ENCODE data around the gene FOSB.
"Not testable (repeated sequence)": the region's sequence is repeated elsewhere in the genome, so short reads cannot be mapped to it uniquely, and the experiment has no call there.

FOSB gene

DNA sequence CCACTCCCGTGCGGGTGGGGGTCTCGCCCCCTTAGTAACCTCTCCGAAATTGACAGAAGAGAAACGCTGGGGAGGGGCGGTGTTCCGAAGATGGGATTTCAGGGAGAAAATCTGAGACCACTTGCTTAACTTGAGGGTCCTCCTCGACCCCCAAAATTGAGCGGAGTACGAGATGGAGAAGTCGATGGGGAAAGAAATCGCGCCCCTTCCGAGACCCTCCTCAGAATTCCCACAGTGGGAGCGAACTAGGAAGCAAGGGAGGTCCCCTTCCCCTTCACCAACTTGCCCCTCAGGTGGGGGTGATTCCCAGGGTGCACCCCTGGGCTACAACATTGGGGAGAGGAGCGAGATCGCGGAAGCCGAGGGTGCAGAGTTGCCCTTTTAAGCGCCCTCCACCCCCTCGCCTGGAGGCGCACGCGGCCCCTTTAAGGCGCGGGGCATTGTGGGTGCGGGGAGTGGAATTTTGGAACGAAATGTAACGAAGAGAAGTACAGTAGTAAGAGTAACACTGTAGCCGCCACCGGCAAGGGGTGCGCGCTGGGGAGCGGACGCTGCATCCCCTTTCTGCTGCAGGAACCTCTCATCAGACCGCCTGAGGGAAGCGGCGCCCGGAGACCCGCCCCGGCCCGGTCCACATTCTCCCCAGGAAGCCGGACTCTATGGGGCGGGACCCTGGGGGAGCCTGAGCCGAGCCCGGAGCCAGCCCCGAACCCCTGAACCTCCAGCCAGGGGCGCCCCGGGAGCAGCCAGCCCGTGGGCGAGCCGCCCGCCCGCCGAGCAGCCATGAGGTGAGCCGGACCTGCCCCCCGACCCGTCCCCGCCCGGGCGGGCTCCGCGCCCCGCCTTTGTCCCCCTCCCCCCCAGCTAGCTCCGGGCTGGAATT lies 39.4 kb downstream of the FOSB start, which contains the start of gene VASP:
TSS of gene VASP (plus strand) at position 491 of the 883 bp plus-strand sequence. CDS start at position 784, 293 bp downstream.
- DNase-seq = peak; percentile 93

DNA sequence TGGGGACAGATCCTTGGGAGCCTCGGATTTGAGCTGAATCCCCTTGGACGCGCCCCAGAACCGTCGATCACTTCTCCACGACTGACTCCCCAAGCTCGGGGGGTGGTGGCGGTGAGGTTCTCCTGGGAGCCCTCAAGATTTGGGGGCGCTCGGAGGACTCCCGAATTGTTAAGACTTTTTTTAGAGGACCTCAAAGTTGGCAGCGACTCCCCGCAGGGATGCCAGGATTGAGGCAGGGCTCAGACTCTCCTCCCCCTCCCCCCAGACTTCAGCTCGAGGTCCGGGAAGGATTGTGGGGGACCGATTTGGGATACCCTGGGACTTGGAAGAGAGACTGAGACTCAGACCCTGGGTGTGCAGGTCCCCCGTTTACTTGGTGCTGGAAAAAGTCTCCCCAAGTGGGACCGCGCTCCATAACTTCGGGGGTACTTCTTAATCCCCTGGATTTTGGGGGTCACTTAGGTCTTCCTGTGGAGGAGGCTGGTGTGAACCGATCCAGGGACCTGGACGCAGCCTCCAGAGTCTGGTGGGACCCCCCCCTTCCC lies 40.1 kb downstream of the FOSB start:
- DNase-seq = no peak

DNA sequence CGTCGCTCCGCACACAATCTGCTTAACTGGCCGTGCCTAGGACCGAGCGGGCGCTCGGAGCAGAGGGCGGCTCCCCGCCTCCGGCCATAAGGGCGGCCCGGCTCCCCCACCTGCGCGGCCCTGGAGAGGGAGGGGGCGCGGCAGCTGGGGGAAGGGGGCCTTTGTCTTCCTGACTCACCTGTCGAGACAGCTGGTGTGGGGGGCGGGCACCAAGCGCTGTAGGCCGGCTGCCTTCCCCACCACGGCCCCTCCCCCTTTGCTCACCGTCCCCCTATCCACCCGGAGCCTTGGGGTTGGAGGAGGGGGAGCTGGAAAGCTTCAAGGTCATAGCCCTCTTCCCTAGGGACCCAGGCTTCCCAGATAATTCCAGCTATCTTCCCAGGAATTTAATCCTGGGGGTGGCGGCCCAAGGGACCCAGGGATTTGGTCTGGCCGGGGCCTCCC lies 40.6 kb downstream of the FOSB start:
- peak; percentile 72 for DNase-seq

DNA sequence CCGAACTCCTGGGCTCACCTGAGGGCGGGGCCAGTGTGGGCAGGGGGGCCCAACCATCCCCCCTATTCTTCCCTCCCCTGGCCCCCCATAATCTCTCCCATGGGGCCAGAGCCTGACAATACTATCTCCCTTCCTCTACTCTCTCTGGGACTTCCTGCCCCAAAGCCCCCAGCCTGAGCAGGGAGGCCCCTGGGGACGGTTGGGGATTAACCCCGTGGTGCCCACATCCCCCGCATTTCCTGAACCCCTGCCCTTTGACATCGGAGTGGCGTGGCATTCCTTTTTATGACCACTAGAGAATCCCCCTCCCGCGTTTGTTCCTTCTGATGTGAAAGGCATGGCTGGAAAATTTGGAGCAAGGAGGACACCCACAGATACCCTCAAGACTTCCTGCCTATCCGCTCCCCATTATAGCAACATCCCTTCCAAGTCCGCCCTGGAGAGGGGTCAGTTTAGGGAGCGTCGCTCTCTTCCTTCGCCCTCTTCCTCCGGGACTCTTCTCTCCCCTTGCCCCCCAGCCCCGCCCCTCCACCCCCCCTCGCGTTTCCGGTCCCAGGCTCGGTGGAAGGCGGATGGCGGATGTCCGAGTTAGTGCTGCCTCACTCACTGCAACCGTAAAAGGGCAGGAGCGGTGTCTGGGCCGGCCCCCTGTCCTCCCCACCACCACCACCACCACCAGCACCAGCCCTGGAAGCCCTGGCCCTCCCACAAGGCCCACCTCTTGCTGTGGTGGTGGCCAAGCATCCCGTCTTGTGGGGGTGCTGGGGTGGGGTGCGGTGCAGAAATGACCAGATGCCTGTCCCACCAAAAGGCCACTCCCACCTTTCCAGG lies 41.3 kb downstream of the FOSB start:
- DNase-seq = peak; percentile 61

DNA sequence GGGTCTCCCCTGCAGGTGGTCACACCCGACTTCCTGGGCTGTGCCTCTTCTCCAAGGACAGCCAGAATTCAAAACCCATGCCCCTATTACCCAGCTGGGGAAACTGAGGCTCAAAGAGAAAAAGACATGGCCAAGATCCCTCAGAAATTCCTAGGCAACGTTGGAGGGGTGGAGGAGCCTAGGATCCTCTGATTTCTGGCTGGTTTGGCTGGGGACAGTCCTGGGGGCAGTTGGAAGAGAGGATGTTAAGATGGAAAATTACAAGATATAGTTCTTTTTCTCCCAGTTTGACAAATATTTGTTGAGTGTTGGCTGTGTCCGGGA lies 41.9 kb downstream of the FOSB start:
- DNase-seq = no peak

DNA sequence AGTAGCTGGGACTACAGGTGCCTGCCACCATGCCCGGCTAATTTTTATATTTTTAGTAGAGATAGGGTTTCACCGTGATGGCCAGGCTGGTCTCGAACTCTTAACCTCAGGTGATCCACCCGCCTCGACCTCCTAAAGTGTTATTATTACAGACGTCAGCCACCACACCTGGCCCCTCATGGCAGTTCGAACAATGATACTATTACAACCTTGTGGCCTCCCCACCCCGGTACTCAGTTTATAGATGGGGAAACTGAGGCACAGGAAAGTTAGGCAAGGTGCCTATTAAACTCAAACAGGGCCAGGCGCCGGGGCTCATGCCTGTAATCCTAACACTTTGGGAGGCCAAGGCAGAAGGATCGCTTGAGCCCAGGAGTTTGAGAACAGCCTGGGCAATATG lies 42.6 kb downstream of the FOSB start:
- not testable (repeated sequence) for DNase-seq

DNA sequence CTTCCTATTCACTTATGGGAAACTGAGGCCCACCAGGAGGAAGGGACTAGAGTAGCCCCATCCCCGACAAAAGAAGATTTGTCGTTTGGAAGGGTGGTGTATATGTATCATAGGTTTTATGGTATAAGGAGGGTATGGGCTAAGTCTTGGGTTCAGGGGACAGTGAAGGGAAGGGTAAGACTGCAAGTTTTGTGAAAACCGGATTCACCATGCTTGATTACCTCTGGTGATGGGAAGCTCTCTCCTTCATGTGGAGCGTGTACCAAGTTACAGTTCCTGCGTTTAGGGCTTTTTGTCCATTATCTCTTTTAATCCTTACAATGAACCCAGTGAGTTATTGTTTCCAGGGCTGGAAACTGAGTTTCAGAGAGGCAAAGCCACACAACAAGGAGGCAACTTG lies 43.3 kb downstream of the FOSB start:
- DNase-seq = no peak

DNA sequence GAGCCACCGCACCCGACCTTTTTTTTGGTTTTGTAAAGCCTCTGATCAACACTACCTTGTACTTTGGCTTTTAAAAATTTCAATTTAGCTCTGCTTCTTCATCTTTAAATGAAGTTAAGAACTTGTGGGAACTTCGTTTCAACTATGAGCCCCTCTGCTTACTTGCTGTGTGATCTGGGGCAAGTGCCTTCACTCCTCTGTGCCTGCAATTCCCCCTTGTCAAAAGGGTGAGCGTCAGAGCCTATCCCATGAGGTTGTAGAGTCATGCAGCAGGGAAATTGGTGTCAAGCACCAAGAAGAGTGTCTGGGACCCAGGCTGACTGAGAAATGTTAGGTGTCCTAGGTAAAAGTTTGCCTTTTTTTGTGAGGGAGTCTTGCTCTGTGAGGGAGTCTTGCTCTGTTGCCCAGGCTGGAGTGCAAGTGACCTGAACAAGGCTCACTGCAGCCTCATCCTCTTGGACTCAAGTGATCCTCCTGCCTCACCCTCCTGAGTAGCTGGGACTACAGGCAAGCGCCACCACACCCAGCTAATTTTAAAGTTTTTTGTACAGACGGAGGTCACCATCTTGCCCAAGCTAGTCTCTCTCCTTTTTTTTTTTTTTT lies 45.2 kb downstream of the FOSB start:
- DNase-seq = no peak

DNA sequence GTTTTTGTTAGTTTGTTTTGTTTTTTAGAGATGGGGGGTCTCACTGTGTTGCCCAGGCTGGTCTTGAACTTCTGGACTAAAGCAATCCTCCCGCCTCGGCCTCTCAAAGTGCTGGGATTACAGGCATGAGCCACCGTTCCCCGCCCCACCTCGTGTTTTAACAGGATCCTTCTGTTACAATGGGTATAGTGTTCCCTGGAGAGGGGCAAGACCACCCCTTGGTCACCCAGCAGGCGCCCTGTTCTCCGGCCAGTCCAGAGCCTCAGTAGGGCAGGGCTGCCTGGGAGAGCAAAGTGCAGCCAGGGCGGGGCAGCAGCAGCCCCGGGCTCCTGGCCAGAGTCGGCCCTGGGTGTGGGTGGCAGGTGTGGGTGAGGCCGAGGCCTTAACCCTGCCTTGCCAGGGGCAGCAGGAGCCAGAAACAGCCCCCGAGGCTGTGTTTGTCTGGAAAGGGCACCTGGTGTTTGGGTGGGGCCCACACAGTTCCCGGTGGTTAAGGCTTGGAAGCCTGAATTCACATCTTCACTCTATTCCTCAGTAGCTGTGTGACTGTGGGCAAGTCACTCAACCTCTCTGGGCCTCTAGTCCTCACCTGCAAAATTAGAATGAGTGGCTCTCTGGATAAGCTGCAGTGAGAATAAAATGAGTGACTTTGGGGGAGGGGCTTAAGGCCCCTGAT lies 46.7 kb downstream of the FOSB start:
- DNase-seq = no peak

DNA sequence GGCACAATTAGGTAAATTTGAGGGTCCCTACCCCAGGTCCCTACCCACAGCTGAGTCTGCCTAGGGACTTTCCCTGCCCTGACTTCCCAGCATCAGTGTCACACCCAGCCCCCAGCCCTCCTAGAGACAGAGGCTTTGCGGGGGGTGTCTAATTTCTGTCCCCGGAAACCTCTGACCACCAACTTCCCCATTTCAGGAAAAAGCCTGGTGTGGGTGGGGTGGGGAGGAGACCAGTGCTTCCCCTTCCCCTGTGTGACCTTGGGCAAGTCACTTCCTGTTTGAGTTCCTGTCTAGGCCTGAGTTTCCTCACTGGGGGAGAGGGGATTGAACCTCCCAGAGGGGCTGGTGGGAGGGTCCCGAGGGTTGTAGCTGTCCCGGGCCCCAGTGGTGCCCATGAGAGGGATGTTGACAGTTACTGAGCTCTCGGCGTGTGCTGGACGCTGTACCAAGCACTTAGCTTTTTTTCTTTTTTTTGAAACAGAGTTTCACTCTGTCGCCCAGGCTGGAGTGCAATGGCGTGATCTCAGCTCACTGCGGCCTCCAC lies 47.4 kb downstream of the FOSB start:
- DNase-seq = peak; percentile 51

DNA sequence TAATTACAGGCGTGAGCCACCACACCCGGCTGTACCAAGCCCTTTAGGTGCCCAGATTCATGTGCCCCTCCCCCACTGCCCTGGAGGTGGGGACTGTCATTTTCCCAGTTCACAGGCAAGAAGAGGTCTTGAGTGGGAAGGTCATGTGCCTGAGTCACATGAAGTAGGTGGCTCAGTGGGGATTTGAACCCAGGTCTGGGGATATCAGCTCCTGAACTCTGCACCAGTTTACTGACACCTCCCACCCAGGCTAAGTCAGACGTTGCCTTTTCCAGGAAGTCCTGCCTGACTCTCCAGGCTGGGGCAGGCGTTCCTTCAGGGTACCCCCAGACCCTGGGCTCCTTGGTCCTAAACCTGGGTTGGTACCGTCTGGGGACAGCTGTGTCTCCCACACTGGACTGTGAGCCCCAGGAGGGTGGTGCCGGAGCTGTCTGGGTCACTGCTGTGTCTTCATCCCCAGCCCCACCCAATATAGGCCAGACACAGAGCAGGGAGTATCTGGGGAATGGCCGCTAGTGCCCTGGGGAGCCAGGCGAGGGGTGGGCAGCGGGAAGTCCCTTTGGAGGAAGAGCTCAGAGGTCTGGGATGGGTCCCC lies 48.1 kb downstream of the FOSB start:
- DNase-seq = no peak

DNA sequence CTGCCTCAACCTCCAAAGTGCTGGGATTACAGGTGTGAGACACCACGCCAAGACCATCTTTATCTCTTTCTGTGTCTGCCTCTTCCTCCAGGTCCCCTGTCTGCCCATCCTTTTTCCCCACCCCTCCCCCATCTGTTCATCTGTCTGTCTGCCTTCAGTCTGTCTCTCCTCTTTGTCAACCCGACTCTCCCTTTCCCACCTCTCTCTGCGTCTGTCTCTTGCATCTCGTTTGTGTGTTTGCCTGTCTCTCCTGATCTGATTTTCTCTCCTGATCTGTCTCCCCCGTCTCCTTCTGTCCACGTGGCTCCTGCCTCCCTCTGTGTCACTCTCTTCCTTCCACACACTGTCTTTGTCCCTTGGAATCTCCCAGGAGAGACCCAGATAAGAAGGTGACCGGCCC lies 49.4 kb downstream of the FOSB start:
- no peak for DNase-seq

DNA sequence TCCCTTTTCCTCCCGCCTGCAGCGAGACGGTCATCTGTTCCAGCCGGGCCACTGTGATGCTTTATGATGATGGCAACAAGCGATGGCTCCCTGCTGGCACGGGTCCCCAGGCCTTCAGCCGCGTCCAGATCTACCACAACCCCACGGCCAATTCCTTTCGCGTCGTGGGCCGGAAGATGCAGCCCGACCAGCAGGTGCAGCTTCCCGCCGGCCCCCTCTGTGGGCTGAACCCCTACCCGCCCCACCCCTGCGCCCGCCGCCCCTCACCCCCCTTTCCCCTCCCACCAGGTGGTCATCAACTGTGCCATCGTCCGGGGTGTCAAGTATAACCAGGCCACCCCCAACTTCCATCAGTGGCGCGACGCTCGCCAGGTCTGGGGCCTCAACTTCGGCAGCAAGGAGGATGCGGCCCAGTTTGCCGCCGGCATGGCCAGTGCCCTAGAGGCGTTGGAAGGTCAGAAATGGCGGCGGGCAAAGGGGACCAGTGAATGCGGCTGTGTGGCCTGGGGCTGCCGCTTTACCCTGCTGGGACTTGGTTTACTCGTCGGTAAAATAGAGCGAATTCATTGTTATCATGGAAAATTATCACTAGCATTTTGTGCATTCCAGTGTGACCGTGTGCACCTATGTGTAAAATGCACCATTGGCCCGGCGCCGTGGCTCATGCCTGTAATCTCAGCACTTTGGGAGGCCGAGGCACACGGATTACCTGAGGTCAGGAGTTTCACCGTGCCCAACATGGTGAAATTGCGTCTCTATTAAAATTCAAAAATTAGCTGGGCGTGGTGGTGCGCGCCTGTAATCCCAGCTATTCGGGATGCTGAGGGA lies 50.1 kb downstream of the FOSB start:
- DNase-seq = no peak

DNA sequence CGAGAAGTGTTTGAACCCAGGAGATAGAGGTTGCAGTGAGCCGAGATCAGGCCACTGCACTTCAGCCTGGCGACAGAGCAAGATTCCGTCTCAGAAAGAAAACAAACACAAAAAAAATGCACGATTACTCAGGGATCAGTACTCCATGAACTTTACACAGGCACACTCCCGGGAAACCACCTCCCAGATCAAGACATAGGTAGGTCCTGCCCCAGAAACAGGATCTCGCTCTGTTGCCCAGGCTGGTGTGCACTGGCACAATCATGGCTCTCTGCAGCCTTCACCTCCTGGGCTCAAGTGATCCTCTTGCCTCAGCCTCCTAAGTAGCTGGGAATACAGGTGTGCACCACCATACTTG lies 50.7 kb downstream of the FOSB start:
- DNase-seq = no peak

DNA sequence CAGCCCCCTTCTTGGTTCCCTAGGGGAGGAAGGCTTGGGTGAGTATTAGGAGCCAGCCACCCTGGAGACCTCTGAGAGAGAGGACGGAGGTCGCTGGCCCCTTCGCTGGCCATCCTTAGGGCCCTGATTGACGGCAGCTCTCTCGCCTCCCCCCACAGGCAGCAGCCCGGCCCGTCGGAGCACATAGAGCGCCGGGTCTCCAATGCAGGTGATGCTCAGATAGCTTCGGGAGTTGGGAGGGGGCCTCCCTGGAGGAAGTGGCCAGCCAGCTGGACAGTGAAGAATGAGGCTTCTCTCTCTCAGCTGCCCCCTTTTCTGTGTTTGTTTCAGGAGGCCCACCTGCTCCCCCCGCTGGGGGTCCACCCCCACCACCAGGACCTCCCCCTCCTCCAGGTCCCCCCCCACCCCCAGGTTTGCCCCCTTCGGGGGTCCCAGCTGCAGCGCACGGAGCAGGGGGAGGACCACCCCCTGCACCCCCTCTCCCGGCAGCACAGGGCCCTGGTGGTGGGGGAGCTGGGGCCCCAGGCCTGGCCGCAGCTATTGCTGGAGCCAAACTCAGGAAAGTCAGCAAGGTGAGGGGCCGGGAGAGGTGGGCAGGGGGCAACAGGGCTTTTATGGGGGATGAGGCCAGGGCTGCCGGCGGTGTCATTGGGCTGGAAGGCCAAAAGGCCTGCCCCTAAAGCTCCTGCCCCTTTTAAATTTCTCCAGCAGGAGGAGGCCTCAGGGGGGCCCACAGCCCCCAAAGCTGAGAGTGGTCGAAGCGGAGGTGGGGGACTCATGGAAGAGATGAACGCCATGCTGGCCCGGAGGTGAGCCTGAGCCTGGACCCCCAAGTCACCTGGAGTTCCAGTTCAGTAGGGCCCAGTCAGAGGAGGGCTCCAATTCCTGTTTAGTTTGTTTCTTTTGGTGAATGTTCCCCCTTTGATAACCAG lies 54.5 kb downstream of the FOSB start:
- no peak for DNase-seq

DNA sequence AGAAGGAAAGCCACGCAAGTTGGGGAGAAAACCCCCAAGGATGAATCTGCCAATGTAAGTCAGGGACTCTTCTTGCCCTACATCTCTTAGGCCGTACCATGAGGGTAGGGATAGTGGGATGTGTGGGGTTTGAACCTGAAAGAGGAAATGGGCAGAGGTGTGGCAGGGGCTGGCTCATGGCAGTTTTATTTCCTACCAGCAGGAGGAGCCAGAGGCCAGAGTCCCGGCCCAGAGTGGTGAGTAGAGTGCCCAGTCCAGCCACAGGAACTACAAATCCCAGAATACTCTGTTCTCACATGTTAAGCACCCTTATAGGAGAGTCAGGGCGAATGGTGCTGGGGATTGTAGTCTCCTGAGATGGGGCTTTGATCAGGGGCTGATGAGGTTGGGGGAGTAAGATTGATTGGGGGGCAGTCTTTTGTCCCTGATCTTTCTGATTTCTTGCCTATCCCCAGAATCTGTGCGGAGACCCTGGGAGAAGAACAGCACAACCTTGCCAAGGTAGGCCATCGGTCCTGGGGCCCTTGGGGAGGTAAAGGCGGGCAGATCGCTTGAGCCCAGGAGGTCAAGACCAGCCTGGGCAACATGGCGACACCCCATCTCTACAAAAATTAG lies 56.0 kb downstream of the FOSB start:
- DNase-seq = peak; percentile 77

DNA sequence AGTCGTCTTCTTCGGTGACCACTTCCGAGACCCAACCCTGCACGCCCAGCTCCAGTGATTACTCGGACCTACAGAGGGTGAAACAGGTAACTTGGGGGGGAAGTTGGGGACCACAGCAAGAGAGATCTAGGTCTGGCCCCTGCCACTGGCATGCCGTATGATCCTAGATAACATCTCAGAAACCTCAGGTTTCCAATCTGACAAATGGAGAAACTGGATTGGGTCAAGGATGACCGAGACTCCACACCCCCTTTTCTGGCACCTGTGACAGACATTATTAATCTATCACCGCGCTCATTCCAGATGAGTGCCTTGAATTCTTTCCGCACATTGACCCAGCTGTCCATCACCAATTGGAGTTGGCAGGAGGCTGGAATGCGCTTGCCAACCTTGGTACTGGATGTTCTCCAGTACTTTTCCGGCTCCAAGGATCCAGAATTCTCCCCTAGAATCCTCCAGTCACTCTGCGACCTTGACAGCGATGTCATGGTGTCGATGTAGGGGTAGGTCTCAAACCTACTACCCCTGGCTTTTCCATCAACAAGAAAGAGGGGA lies 56.9 kb downstream of the FOSB start:
- no peak for DNase-seq

Data from stimulated activated CD4-positive, alpha-beta T cell treated with anti-CD3 and anti-CD28 coated beads, Interleukin-15, amount 100 ng/mL, for 24 hours (primary cell).